OCI-LY3 (cell line): ENCODE results near the gene KCMF1.

Source experiments
- EZH2phosphoT487 ChIP-seq: fragments of 200-600 bp; shearing (Covaris generic); IDR thresholded peaks from 2 replicates; pipeline ENCODE4 v1.6.1; 2018; ENCODE audit warnings: antibody characterized with exemption, mixed run types, low read depth
- TF ChIP-seq, protein P1 (sequence below): fragments of 200-600, 300-600 bp; sonication (generic); IDR thresholded peaks from 2 replicates; pipeline ENCODE4 v1.5.1; 2014; ENCODE audit warnings: antibody characterized with exemption, low read length, low read depth

DNA sequence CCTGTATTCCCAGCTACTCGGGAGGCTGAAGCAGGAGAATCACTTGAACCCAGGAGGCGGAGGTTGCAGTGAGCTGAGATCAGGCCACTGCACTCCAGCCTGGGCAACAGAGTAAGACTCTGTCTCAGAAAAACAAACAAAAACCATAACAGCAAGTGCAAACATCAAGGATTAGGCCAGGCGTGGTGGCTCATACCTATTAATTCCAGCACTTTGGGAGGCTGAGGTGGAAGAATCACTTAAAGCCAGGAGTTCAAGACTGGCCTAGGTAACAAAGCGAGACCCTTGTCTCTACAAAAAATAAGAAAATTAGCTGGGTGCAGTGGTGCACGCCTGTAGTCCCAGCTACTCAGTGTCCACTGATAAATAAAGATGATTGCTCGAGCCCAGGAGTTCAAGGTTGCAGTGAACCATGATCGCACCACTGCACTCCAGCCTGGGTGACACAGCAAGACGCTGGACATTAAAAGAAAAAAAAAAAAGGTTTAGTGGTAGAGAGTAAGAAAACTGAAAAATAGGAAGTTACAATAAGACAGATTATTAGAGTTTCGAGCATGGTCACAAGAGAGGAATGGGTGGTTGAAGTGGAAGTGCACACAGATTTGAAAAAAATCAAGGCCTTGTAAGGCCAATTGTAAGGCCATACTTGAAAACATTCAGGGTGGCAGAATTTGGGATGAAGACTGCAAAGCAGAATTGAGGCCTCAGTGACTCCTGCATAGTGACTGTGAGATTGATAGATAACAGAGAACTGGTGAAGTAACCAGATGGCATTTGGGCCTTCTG lies 6.4 kb upstream of the KCMF1 start:
- TF ChIP-seq, protein P1, sequence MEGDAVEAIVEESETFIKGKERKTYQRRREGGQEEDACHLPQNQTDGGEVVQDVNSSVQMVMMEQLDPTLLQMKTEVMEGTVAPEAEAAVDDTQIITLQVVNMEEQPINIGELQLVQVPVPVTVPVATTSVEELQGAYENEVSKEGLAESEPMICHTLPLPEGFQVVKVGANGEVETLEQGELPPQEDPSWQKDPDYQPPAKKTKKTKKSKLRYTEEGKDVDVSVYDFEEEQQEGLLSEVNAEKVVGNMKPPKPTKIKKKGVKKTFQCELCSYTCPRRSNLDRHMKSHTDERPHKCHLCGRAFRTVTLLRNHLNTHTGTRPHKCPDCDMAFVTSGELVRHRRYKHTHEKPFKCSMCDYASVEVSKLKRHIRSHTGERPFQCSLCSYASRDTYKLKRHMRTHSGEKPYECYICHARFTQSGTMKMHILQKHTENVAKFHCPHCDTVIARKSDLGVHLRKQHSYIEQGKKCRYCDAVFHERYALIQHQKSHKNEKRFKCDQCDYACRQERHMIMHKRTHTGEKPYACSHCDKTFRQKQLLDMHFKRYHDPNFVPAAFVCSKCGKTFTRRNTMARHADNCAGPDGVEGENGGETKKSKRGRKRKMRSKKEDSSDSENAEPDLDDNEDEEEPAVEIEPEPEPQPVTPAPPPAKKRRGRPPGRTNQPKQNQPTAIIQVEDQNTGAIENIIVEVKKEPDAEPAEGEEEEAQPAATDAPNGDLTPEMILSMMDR: no peak
- no peak for TF ChIP-seq EZH2phosphoT487
